LNCAP (cell line): Measurements from ENCODE around the gene ACKR4.

Source experiments
- TF ChIP-seq, protein P1 (sequence below): fragments of 450-650 bp; IDR thresholded peaks from 2 replicates; pipeline ENCODE4 v1.5.1; 2017; ENCODE audit warnings: mild to moderate bottlenecking

The ACKR4 gene

GRCh38 chr3:132596326-132596725 is 744 bp upstream of the ACKR4 start:
- TF ChIP-seq, protein P1, sequence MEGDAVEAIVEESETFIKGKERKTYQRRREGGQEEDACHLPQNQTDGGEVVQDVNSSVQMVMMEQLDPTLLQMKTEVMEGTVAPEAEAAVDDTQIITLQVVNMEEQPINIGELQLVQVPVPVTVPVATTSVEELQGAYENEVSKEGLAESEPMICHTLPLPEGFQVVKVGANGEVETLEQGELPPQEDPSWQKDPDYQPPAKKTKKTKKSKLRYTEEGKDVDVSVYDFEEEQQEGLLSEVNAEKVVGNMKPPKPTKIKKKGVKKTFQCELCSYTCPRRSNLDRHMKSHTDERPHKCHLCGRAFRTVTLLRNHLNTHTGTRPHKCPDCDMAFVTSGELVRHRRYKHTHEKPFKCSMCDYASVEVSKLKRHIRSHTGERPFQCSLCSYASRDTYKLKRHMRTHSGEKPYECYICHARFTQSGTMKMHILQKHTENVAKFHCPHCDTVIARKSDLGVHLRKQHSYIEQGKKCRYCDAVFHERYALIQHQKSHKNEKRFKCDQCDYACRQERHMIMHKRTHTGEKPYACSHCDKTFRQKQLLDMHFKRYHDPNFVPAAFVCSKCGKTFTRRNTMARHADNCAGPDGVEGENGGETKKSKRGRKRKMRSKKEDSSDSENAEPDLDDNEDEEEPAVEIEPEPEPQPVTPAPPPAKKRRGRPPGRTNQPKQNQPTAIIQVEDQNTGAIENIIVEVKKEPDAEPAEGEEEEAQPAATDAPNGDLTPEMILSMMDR: no peak

DNA sequence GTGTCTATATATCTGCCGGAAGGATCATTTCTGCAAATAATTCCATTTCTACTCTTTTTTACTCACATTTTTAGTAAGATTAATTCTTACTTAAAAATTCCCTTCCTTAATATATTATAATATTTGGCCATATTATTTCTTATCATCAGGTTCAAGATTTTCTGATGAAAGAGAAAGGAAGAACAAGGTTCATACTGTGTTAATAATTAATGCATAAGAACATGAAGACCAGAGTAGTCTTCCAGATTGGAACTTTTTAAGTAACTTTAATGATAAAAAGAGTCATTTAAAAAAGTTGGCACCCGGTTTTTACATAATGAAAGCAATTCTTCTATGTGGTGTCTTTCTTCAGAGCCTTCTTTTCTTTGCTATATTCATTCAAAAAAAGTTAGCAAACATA is 590 bp downstream of the ACKR4 start:
- TF ChIP-seq, protein P1: no peak

- TF ChIP-seq, protein P1: no peak
These were observed 1.1 kb downstream of the ACKR4 start for GRCh38 chr3:132598181-132598580.

- TF ChIP-seq, protein P1: no peak
These were observed 8.3 kb downstream of the ACKR4 start for GRCh38 chr3:132605374-132605792.

- TF ChIP-seq, protein P1: no peak
These were observed 9.0 kb downstream of the ACKR4 start for GRCh38 chr3:132606085-132606484.

GRCh38 chr3:132615881-132616280 is 18.8 kb downstream of the ACKR4 start:
- TF ChIP-seq, protein P1: no peak

GRCh38 chr3:132616780-132617179 is 19.7 kb downstream of the ACKR4 start:
- TF ChIP-seq, protein P1: no peak

DNA sequence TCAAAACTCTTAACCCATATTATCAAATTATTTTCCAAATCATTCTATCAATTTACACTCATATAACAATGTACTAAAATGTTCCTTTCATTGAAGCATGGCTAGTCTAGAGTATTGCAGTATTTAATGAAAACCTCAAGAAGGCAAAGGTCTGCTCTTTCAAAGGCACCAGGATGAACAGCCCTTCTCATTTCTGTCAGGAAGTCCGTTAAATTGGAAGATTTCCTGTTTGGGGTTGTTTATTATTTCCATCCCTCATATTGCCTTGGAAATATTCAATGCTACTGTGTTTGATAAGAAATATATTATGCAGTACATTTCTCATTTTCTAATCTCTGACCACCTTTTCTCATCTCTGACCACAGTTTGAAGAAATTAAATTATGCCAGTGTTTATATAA is 25.1 kb downstream of the ACKR4 start:
- TF ChIP-seq, protein P1: no peak
